T-cell (primary cell): Measurements from ENCODE around the gene NSD1. TPM values are rescaled to one million over a fixed set of nuclear protein-coding genes. Genes with fewer than 3 reads are reported as not detected.
A peak's percentile ranks its signal among the peaks of the same experiment; 100 is the strongest.
"Not testable (repeated sequence)": the region's sequence is repeated elsewhere in the genome, so short reads cannot be mapped to it uniquely, and the experiment has no call there.

Experiments
- ATAC-seq, 4 experiments: fragments of 200-7000 bp in 3 of 4; fragments of 150-1000 bp in 1 of 4; cut with Tn5 transposase; replicated peaks in 1 of 4; 1 replicate in 3 of 4; 2 replicates in 1 of 4; pipeline ENCODE4 v1.10.0; 2021; ENCODE audit warnings: moderate library complexity in 3 of 4, mild to moderate bottlenecking in 2 of 4, moderate number of reproducible peaks in 1 of 4
- CTCF ChIA-PET, 2 donors: fragments of 300-600 bp; sonication (Branson Sonifier 250); formaldehyde crosslinking; loops; one replicate each; lab custom pipeline; 2022; ENCODE audit warnings: antibody characterized with exemption in 2 of 2; lab: Charles Lee
- POLR2A ChIA-PET, 2 donors: fragments of 300-600 bp; sonication (Branson Sonifier 250); formaldehyde crosslinking; loops; one replicate each; lab custom pipeline; 2022; ENCODE audit warnings: antibody characterized with exemption in 2 of 2; lab: Charles Lee
- DNase-seq, 35 experiments: peaks; one replicate each; pipeline versions ENCODE4 v3.0.0 to v3.0.0-alpha.2; 2013 to 2023
- H3K27ac ChIP-seq: one replicate; pipeline ENCODE4 v1.5.1; 2013; ENCODE audit warnings: low read length
- H3K27me3 ChIP-seq, 2 experiments: replicated peaks in 1 of 2; 1 replicate in 1 of 2; 2 replicates in 1 of 2; pipeline versions ENCODE4 v1.6.1 to v1.7.0; 2013; ENCODE audit warnings: low read length in 1 of 2, mixed read lengths in 1 of 2; ENCODE audit not compliant: control insufficient read depth in 2 of 2, insufficient read depth in 2 of 2; ENCODE audit errors: extremely low read depth in 1 of 2
- H3K36me3 ChIP-seq, 2 donors: 1 replicate in 1 of 2; 2 replicates in 1 of 2; pipeline versions ENCODE4 v1.6.1 to v1.7.0; 2013; ENCODE audit warnings: low read length in 1 of 2; ENCODE audit not compliant: control insufficient read depth in 2 of 2, insufficient read depth in 1 of 2; ENCODE audit errors: extremely low read depth in 1 of 2
- H3K4me1 ChIP-seq, 2 experiments: 1 replicate in 1 of 2; 2 replicates in 1 of 2; pipeline versions ENCODE4 v1.6.1 to v1.7.0; 2013; ENCODE audit warnings: low read length in 2 of 2, mixed read lengths in 1 of 2; ENCODE audit not compliant: insufficient read depth in 2 of 2, control insufficient read depth in 1 of 2; ENCODE audit errors: extremely low read depth in 1 of 2
- H3K4me3 ChIP-seq, 2 donors: 1 replicate in 1 of 2; 2 replicates in 1 of 2; pipeline versions ENCODE4 v1.5.1 to v1.7.0; 2013; ENCODE audit warnings: mild to moderate bottlenecking in 2 of 2, low read length in 1 of 2, moderate library complexity in 1 of 2; ENCODE audit not compliant: control insufficient read depth in 1 of 2; ENCODE audit errors: extremely low read depth in 1 of 2
- H3K9me3 ChIP-seq: 2 replicates; pipeline ENCODE4 v1.7.0; 2013
- H3K27ac Mint-ChIP-seq, 2 donors: one replicate each; pipeline ENCODE4 v1.8.0; 2020 to 2021; ENCODE audit warnings: mild to moderate bottlenecking in 2 of 2, mixed read lengths in 2 of 2
- H3K27me3 Mint-ChIP-seq, 2 donors: one replicate each; pipeline ENCODE4 v1.8.0; 2021 to 2022; ENCODE audit warnings: mixed read lengths in 2 of 2
- H3K36me3 Mint-ChIP-seq: one replicate; pipeline ENCODE4 v1.8.0; 2021; ENCODE audit warnings: mixed read lengths
- H3K4me1 Mint-ChIP-seq, 3 donors: one replicate each; pipeline ENCODE4 v1.8.0; 2020 to 2022; ENCODE audit warnings: mixed read lengths in 3 of 3, mild to moderate bottlenecking in 1 of 3
- H3K4me3 Mint-ChIP-seq, 3 donors: one replicate each; pipeline ENCODE4 v1.8.0; 2020 to 2022; ENCODE audit warnings: mild to moderate bottlenecking in 3 of 3, mixed read lengths in 3 of 3, moderate library complexity in 3 of 3
- H3K9me3 Mint-ChIP-seq, 3 donors: one replicate each; pipeline ENCODE4 v1.8.0; 2020 to 2022; ENCODE audit warnings: mixed read lengths in 3 of 3
- WGBS: methylation state at CpG from one replicate; pipeline ENCODE4 v1.1.5; 2013; ENCODE audit warnings: missing lambda C conversion rate; ENCODE audit not compliant: insufficient coverage; 5-methylcytosine and 5-hydroxymethylcytosine counted together
- total RNA-seq, 35 experiments: library from RNA in 6 of 35; stranded (reverse) in 6 of 35; fragments of 120-200 nt in 1 of 35; gene quantifications; one replicate each; pipeline versions ENCODE4 v1.2.1 to v1.2.4 and lab custom pipeline; 2013 to 2026

Gene NSD1
- total RNA-seq, 5 donors from 2014 or later (not counting 1 experiment from before 2014, with no cell fraction given): 89.5 to 113 (median 103) TPM

GRCh38 chr5:177304392-177305119, 171.0 kb downstream of the NSD1 start:
- Histone ChIP-seq H3K36me3 (peaks cover 0 to 16% of the 10 kb centered on the region in 2 donors), H3K4me1 (peaks cover 19 to 85% of the 10 kb centered on the region in 2 experiments), H3K27ac (peak overlapping the region; percentile 34), H3K4me3 (peak overlapping the region; percentile 70 to 81), H3K9me3 (no peaks in the 10 kb centered on the region), H3K27me3 (no peaks in the 10 kb centered on the region)
- H3K36me3 Mint-ChIP-seq: peaks cover 15% of the 10 kb centered on the region
- ATAC-seq (no peak), DNase-seq (peak in 1 of 35 experiments; percentile 45)
- no peaks in the 10 kb centered on the region for H3K9me3 Mint-ChIP-seq
- H3K4me1 Mint-ChIP-seq: peaks cover 57 to 79% (median 62%) of the 10 kb centered on the region in 3 donors
- H3K4me3 Mint-ChIP-seq: peak overlapping the region; percentile 91 to 94 (median 92)
- ChIA-PET POLR2A (interaction anchor here in 1 of 2 donors (0.6 kb wide), 1 partner anchor 78 kb away, joined by 7 read pairs; no protein-coding TSS in a partner anchor), CTCF (interaction anchor here in 1 of 2 donors (0.7 to 0.8 kb wide), 2 partner anchors 193 to 280 kb away, joined by 3 read pairs; partner anchors contain the start of gene PDLIM7)
- WGBS: 53% methylated on average over 3 of the region's 19 CpGs
- H3K27me3 Mint-ChIP-seq: no peaks in the 10 kb centered on the region
- peak overlapping the region; percentile 87 to 94 for H3K27ac Mint-ChIP-seq

GRCh38 chr5:177306103-177306640, 172.6 kb downstream of the NSD1 start:
- CTCF ChIA-PET, H3K27me3 Mint-ChIP-seq, H3K4me3 ChIP-seq, H3K9me3 Mint-ChIP-seq, H3K9me3 ChIP-seq, DNase-seq, ATAC-seq, H3K27ac ChIP-seq, POLR2A ChIA-PET: not testable (repeated sequence)
- peaks cover 15% of the 10 kb centered on the region for H3K36me3 Mint-ChIP-seq
- Histone ChIP-seq H3K4me1 (peaks cover 13 to 85% of the 10 kb centered on the region in 2 experiments), H3K27me3 (peaks cover 0 to 10% of the 10 kb centered on the region in 2 experiments), H3K36me3 (peaks cover 0 to 16% of the 10 kb centered on the region in 2 donors)
- 91% methylated on average over 7 of the region's 11 CpGs for WGBS
- H3K27ac Mint-ChIP-seq: peak overlapping the region; percentile 16 to 94
- peak overlapping the region; percentile 21 to 94 (median 92) for H3K4me3 Mint-ChIP-seq
- peaks cover 54 to 76% (median 59%) of the 10 kb centered on the region in 3 donors for H3K4me1 Mint-ChIP-seq

- H3K4me1 Mint-ChIP-seq: peaks cover 47 to 73% (median 56%) of the 10 kb centered on the region in 3 donors
- CTCF ChIA-PET: no interaction called here
- H3K9me3 Mint-ChIP-seq: no peaks in the 10 kb centered on the region
- DNase-seq (peak in 1 of 35 experiments; percentile 37), ATAC-seq (no peak)
- no peaks in the 10 kb centered on the region for H3K9me3 ChIP-seq
- H3K27ac Mint-ChIP-seq: peak overlapping the region in 1 of 2 donors; percentile 66
- H3K27ac ChIP-seq: no peak overlapping the region
- POLR2A ChIA-PET: no interaction called here
- peaks cover 18 to 85% of the 10 kb centered on the region in 2 experiments for H3K4me1 ChIP-seq
- peaks cover 0 to 14% of the 10 kb centered on the region in 2 experiments for H3K27me3 ChIP-seq
- no peak overlapping the region for H3K4me3 ChIP-seq
- peaks cover 0 to 16% of the 10 kb centered on the region in 2 donors for H3K36me3 ChIP-seq
- peaks cover 15% of the 10 kb centered on the region for H3K36me3 Mint-ChIP-seq
- H3K4me3 Mint-ChIP-seq: no peak overlapping the region
- WGBS: 83% methylated on average over 5 of the region's 15 CpGs
- H3K27me3 Mint-ChIP-seq: peaks cover 0 to 4% of the 10 kb centered on the region in 2 donors
These were observed 173.3 kb downstream of the NSD1 start for GRCh38 chr5:177306674-177307543.

- peaks cover 14 to 85% of the 10 kb centered on the region in 2 experiments for H3K4me1 ChIP-seq
- ChIA-PET POLR2A (no interaction called here), CTCF (interaction anchor here in 1 of 2 donors (0.5 to 0.6 kb wide), 2 partner anchors 216 to 825 kb away, joined by 4 to 7 read pairs; no protein-coding TSS in a partner anchor)
- H3K27ac Mint-ChIP-seq: no peak overlapping the region
- DNase-seq (no peak), ATAC-seq (no peak)
- peaks cover 0 to 14% of the 10 kb centered on the region in 2 experiments for H3K27me3 ChIP-seq
- H3K9me3 Mint-ChIP-seq: no peaks in the 10 kb centered on the region
- peaks cover 40 to 71% (median 52%) of the 10 kb centered on the region in 3 donors for H3K4me1 Mint-ChIP-seq
- 89% methylated on average over 39 of the region's 43 CpGs for WGBS
- no peak overlapping the region for H3K4me3 ChIP-seq
- H3K27ac ChIP-seq: no peak overlapping the region
- H3K9me3 ChIP-seq: no peaks in the 10 kb centered on the region
- H3K36me3 ChIP-seq: peaks cover 0 to 16% of the 10 kb centered on the region in 2 donors
- peaks cover 15% of the 10 kb centered on the region for H3K36me3 Mint-ChIP-seq
- no peak overlapping the region for H3K4me3 Mint-ChIP-seq
- peaks cover 0 to 4% of the 10 kb centered on the region in 2 donors for H3K27me3 Mint-ChIP-seq
These were observed 174.2 kb downstream of the NSD1 start for GRCh38 chr5:177307544-177308363.

- H3K36me3 Mint-ChIP-seq: peaks cover 15% of the 10 kb centered on the region
- Histone ChIP-seq H3K27ac (no peak overlapping the region), H3K9me3 (no peaks in the 10 kb centered on the region), H3K4me1 (peaks cover 16 to 83% of the 10 kb centered on the region in 2 experiments), H3K4me3 (no peak overlapping the region), H3K27me3 (peaks cover 0 to 14% of the 10 kb centered on the region in 2 experiments), H3K36me3 (peaks cover 0 to 16% of the 10 kb centered on the region in 2 donors)
- ChIA-PET POLR2A (interaction anchor here in 1 of 2 donors (0.6 kb wide), 1 partner anchor 266 kb away, joined by 4 read pairs; no protein-coding TSS in a partner anchor), CTCF (interaction anchor here (0.5 to 1.9 kb wide), 8 partner anchors 13 to 824 kb away, joined by 3 to 8 read pairs (median 6); partner anchors contain the start of gene PDLIM7 (in 1 of the 2))
- H3K4me1 Mint-ChIP-seq: peaks cover 35 to 72% (median 55%) of the 10 kb centered on the region in 3 donors
- peaks cover 0 to 4% of the 10 kb centered on the region in 2 donors for H3K27me3 Mint-ChIP-seq
- H3K27ac Mint-ChIP-seq: peak overlapping the region; percentile 34 to 66
- no peak for ATAC-seq
- H3K4me3 Mint-ChIP-seq: no peak overlapping the region
- H3K9me3 Mint-ChIP-seq: no peaks in the 10 kb centered on the region
- DNase-seq: no peak
- 92% methylated on average over 9 of the region's 11 CpGs for WGBS
These were observed 175.2 kb downstream of the NSD1 start for GRCh38 chr5:177308740-177309139.
